Spleen (tissue), 11 donors: ENCODE measurements around the gene SYNGR1. TPM values are rescaled to one million over a fixed set of nuclear protein-coding genes. Genes with fewer than 3 reads are reported as not detected.

Experiments used
- DNase-seq: peaks from one replicate; pipeline ENCODE4 v3.0.0-alpha.2; 2020
- H3K27ac ChIP-seq, 8 donors: fragments of 200-600 bp; sonication (generic) in 7 of 8; 1 replicate in 4 of 8; 2 replicates in 4 of 8; pipeline versions ENCODE4 v1.5.0 to v1.8.0; 2016 to 2021; ENCODE audit warnings: inconsistent platforms in 4 of 8, mild to moderate bottlenecking in 4 of 8, moderate library complexity in 1 of 8
- H3K27me3 ChIP-seq, 7 donors: fragments of 200-600 bp; sonication (generic) in 6 of 7; replicated peaks in 1 of 7; 1 replicate in 4 of 7; 2 replicates in 3 of 7; pipeline versions ENCODE4 v1.5.0 to v1.8.0; 2016 to 2021; ENCODE audit warnings: inconsistent platforms in 3 of 7, mild to moderate bottlenecking in 1 of 7
- H3K36me3 ChIP-seq, 6 donors: fragments of 200-600 bp; sonication (generic) in 5 of 6; 1 replicate in 4 of 6; 2 replicates in 2 of 6; pipeline versions ENCODE4 v1.5.0 to v1.8.0; 2016 to 2021; ENCODE audit warnings: inconsistent platforms in 2 of 6
- H3K4me1 ChIP-seq, 6 donors: fragments of 200-600 bp; sonication (generic) in 5 of 6; 1 replicate in 3 of 6; 2 replicates in 3 of 6; pipeline versions ENCODE4 v1.5.0 to v1.8.0; 2016 to 2021; ENCODE audit warnings: inconsistent platforms in 3 of 6
- H3K4me3 ChIP-seq, 8 donors: fragments of 200-600 bp; sonication (generic) in 7 of 8; 1 replicate in 4 of 8; 2 replicates in 4 of 8; pipeline versions ENCODE4 v1.5.0 to v1.8.0; 2016 to 2021; ENCODE audit warnings: inconsistent platforms in 4 of 8, mild to moderate bottlenecking in 4 of 8, moderate library complexity in 2 of 8
- H3K9me3 ChIP-seq, 8 donors: fragments of 200-600 bp; sonication (generic) in 7 of 8; 1 replicate in 4 of 8; 2 replicates in 4 of 8; pipeline versions ENCODE4 v1.5.0 to v1.8.0; 2016 to 2021; ENCODE audit warnings: inconsistent platforms in 4 of 8
- CTCF ChIP-seq, 11 experiments: fragments of 200-600 bp in 7 of 11; fragments of 450-650 bp in 4 of 11; sonication (generic) in 4 of 11; IDR thresholded peaks in 8 of 11; conservative IDR thresholded peaks in 3 of 11; 1 replicate in 7 of 11; 2 replicates in 4 of 11; pipeline versions ENCODE4 v1.4.0 to v1.8.0; 2016 to 2021; ENCODE audit warnings: antibody characterized with exemption in 11 of 11, inconsistent platforms in 4 of 11, mild to moderate bottlenecking in 1 of 11
- POLR2A ChIP-seq, 3 donors: fragments of 450-650 bp; IDR thresholded peaks; one replicate each; pipeline ENCODE4 v1.5.1; 2017; ENCODE audit warnings: antibody characterized with exemption in 3 of 3, mild to moderate bottlenecking in 1 of 3
- POLR2AphosphoS5 ChIP-seq, 3 donors: sonication (generic); formaldehyde crosslinking; IDR thresholded peaks; one replicate each; pipeline ENCODE4 v1.5.1; 2017; ENCODE audit warnings: antibody characterized with exemption in 3 of 3
- WGBS, 5 donors: extraction: QIAGEN DNeasy Blood & Tissue Kit in 3 of 5; methylation state at CpG; one replicate each; pipeline versions ENCODE4 v1.1.5 to v1.1.7; 2013 to 2018; 5-methylcytosine and 5-hydroxymethylcytosine counted together
- intact Hi-C: fragments of 100-400 bp; cut with DNase I; formaldehyde crosslinking; loops from one replicate; pipeline ENCODE4 v1.15.0; 2023; ENCODE audit warnings: low total_unique reads
- polyA plus RNA-seq, 3 donors: library from polyadenylated mRNA; stranded (reverse); fragments of 200-250 nt; gene quantifications; one replicate each; pipeline ENCODE4 v1.2.1, GENCODE V29; 2013
- total RNA-seq, 7 donors: library from RNA; depleted of rRNA in 3 of 7; stranded (reverse); fragments of >200 nt in 3 of 7; fragmentation: NEBNext Ultra II Directional in 4 of 7; extraction: Animal tissue kit (Norgen Biotek cat#: 25700) in 4 of 7; gene quantifications; one replicate each; pipeline versions ENCODE4 v1.1.0 to v1.2.1, GENCODE V29; 2016 to 2021
- donor health status: healthy with polysubstance abuse.
- donor health status: DM: no; HTN: no; CAD: no; lungs with moderate emphysema.
- donor health status: DM: no; HTN: no; CAD: no.
- donor health status: Bipolar disorder and iron deficiency.
- donor health status: healthy.
- donor health status: DM: no; HTN: no; CAD: no.
- donor health status: DM: yes; HTN: yes; CAD: no.

The SYNGR1 gene
- total and polyA plus RNA-seq, 10 donors: 8.0 to 35.1 (median 13.3) TPM

GRCh38 chr22:39395936-39396796, 46.4 kb downstream of the SYNGR1 start:
- H3K4me1 ChIP-seq: peaks cover 8 to 23% (median 18%) of the 10 kb centered on the region in 6 donors
- intact Hi-C loops: no loop called here
- no peaks in the 10 kb centered on the region for H3K36me3 ChIP-seq
- WGBS, 5 donors: 83 to 96% (median 89%) methylated on average over 11 of the region's 11 CpGs
- no peak overlapping the region for H3K4me3 ChIP-seq
- no peaks in the 10 kb centered on the region for H3K27me3 ChIP-seq
- no peaks in the 10 kb centered on the region for H3K9me3 ChIP-seq
- DNase-seq: no peak
- TF ChIP-seq POLR2A (IDR thresholded peaks at IDR 0.05) (no peak), CTCF (IDR thresholded peaks at IDR 0.05 in 8 of 11, conservative IDR thresholded peaks at IDR 0.05 in 3 of 11) (no peak), POLR2AphosphoS5 (IDR thresholded peaks at IDR 0.05) (no peak)
- no peak overlapping the region for H3K27ac ChIP-seq

- no peak for TF ChIP-seq POLR2A (IDR thresholded peaks at IDR 0.05)
- no peak for TF ChIP-seq CTCF (IDR thresholded peaks at IDR 0.05 in 8 of 11, conservative IDR thresholded peaks at IDR 0.05 in 3 of 11)
- TF ChIP-seq POLR2AphosphoS5 (IDR thresholded peaks at IDR 0.05): no peak
- intact Hi-C loops: no loop called here
- H3K9me3 ChIP-seq: no peaks in the 10 kb centered on the region
- H3K27me3 ChIP-seq: no peaks in the 10 kb centered on the region
- H3K4me1 ChIP-seq: peaks cover 9 to 29% (median 24%) of the 10 kb centered on the region in 6 donors
- no peak overlapping the region for H3K4me3 ChIP-seq
- H3K36me3 ChIP-seq: no peaks in the 10 kb centered on the region
- H3K27ac ChIP-seq: no peak overlapping the region
- WGBS, 5 donors: 89 to 94% (median 90%) methylated on average over 3 of the region's 3 CpGs
- no peak for DNase-seq
Measured at GRCh38 chr22:39396797-39397195, 47.0 kb downstream of the SYNGR1 start.

- Histone ChIP-seq H3K4me3 (peak overlapping the region in 1 of 8 donors; percentile 4), H3K36me3 (peaks cover 0 to 39% (median 0%) of the 10 kb centered on the region in 6 donors), H3K9me3 (no peaks in the 10 kb centered on the region), H3K27me3 (no peaks in the 10 kb centered on the region), H3K27ac (no peak overlapping the region), H3K4me1 (peaks cover 9 to 67% (median 26%) of the 10 kb centered on the region in 6 donors)
- 82 to 92% (median 87%) methylated on average over 4 of the region's 4 CpGs for WGBS, 5 donors
- TF ChIP-seq POLR2AphosphoS5 (IDR thresholded peaks at IDR 0.05): no peak
- no peak for TF ChIP-seq CTCF (IDR thresholded peaks at IDR 0.05 in 8 of 11, conservative IDR thresholded peaks at IDR 0.05 in 3 of 11)
- TF ChIP-seq POLR2A (IDR thresholded peaks at IDR 0.05): no peak
- no peak for DNase-seq
- intact Hi-C loops: loop anchor here (10.0 kb wide), 1 partner anchor 94 kb away; no protein-coding TSS in a partner anchor
Measured at GRCh38 chr22:39401301-39401631, 51.5 kb downstream of the SYNGR1 start.

GRCh38 chr22:39405346-39406085, 55.7 kb downstream of the SYNGR1 start:
- intact Hi-C loops: loop anchor here (10.0 kb wide), 1 partner anchor 89 kb away; no protein-coding TSS in a partner anchor
- Histone ChIP-seq H3K4me3 (peak overlapping the region in 1 of 8 donors; percentile 6), H3K9me3 (no peaks in the 10 kb centered on the region), H3K27ac (peak overlapping the region in 6 of 8 donors; percentile 2 to 44 (median 33)), H3K4me1 (peaks cover 6 to 90% (median 20%) of the 10 kb centered on the region in 6 donors), H3K36me3 (peaks cover 0 to 41% (median 0%) of the 10 kb centered on the region in 6 donors), H3K27me3 (no peaks in the 10 kb centered on the region)
- DNase-seq: peak; percentile 43
- TF ChIP-seq POLR2A (IDR thresholded peaks at IDR 0.05) (no peak), POLR2AphosphoS5 (IDR thresholded peaks at IDR 0.05) (peak in 1 of 3 donors; percentile 49)
- 74 to 83% (median 79%) methylated on average over 28 of the region's 28 CpGs for WGBS, 5 donors
